ENCODE data around the gene TSTD1.

DNA sequence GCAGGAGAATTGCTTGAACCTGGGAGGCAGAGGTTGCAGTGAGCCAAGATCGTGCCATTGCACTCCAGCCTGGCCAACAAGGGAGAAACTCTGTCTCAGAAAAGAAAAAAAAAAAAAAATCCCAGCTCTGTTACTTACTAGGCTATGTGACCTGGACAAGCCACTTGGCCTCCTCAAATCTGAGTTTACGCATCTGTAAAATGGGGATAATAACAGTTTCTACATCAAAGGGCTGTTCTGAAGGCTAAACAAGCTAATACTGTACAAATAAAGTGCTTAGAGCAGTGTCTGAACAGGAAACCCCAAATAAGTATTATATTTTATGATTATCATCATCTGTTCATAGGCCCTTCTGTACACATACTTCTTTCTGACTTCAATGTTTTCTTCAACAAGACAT lies 31.4 kb downstream of the TSTD1 start:
- TF ChIP-seq, protein P1, sequence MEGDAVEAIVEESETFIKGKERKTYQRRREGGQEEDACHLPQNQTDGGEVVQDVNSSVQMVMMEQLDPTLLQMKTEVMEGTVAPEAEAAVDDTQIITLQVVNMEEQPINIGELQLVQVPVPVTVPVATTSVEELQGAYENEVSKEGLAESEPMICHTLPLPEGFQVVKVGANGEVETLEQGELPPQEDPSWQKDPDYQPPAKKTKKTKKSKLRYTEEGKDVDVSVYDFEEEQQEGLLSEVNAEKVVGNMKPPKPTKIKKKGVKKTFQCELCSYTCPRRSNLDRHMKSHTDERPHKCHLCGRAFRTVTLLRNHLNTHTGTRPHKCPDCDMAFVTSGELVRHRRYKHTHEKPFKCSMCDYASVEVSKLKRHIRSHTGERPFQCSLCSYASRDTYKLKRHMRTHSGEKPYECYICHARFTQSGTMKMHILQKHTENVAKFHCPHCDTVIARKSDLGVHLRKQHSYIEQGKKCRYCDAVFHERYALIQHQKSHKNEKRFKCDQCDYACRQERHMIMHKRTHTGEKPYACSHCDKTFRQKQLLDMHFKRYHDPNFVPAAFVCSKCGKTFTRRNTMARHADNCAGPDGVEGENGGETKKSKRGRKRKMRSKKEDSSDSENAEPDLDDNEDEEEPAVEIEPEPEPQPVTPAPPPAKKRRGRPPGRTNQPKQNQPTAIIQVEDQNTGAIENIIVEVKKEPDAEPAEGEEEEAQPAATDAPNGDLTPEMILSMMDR (IDR thresholded peaks at IDR 0.05; ENCODE audit: low read depth, low read length) = no peak
- TF ChIP-seq EZH2phosphoT487 (IDR thresholded peaks at IDR 0.05; ENCODE audit: low read depth) = no peak

Measured in OCI-LY3 (cell line).